ENCODE results near the gene DYNLT2.

- no peak for TF ChIP-seq BHLHE40 (IDR thresholded peaks at IDR 0.05; ENCODE audit: borderline replicate concordance)
- no peak for TF ChIP-seq PKNOX1 (IDR thresholded peaks at IDR 0.05)
- TF ChIP-seq TARDBP (IDR thresholded peaks at IDR 0.05): no peak
- no peak for TF ChIP-seq ZNF384 (IDR thresholded peaks at IDR 0.05)
- no peak for TF ChIP-seq NFRKB (IDR thresholded peaks at IDR 0.05)
- TF ChIP-seq SUZ12 (IDR thresholded peaks at IDR 0.05): no peak
- TF ChIP-seq SP1 (IDR thresholded peaks at IDR 0.05): no peak
- no peak for TF ChIP-seq HDGF (IDR thresholded peaks at IDR 0.05; ENCODE audit: borderline replicate concordance)
- TF ChIP-seq ARNT (IDR thresholded peaks at IDR 0.05): no peak
- no peak for TF ChIP-seq CTBP1 (IDR thresholded peaks at IDR 0.05; ENCODE audit: borderline replicate concordance)
- no peak for TF ChIP-seq FOXA1 (IDR thresholded peaks at IDR 0.05)
- no peak for TF ChIP-seq FOXM1 (IDR thresholded peaks at IDR 0.05; ENCODE audit: borderline replicate concordance)
- no peak for TF ChIP-seq ELF4 (IDR thresholded peaks at IDR 0.05)
These were observed 32.0 kb upstream of the DYNLT2 start for GRCh38 chr6:169783401-169783800.
